HG02870 (cell line): ENCODE measurements around the gene FTSJ1.
"Not testable (repeated sequence)": the region's sequence is repeated elsewhere in the genome, so short reads cannot be mapped to it uniquely, and the experiment has no call there.

Source experiments
- ATAC-seq: cut with Tn5 transposase; IDR thresholded peaks from one replicate; pipeline ENCODE4 v1.9.1; 2021; ENCODE audit warnings: mild to moderate bottlenecking, moderate library complexity; ENCODE audit not compliant: unreplicated experiment

The FTSJ1 gene

GRCh38 chrX:48492293-48492910 is 16.4 kb downstream of the FTSJ1 start:
- no peak for ATAC-seq

- no peak for ATAC-seq
Observed at GRCh38 chrX:48493890-48494364, 17.9 kb downstream of the FTSJ1 start.

GRCh38 chrX:48496660-48497059 is 20.7 kb downstream of the FTSJ1 start:
- ATAC-seq: no peak

- no peak for ATAC-seq
Observed at GRCh38 chrX:48497871-48498270, 21.9 kb downstream of the FTSJ1 start.

GRCh38 chrX:48498374-48498809 is 22.4 kb downstream of the FTSJ1 start:
- no peak for ATAC-seq

GRCh38 chrX:48504261-48504660 is 28.3 kb downstream of the FTSJ1 start:
- ATAC-seq: no peak

GRCh38 chrX:48505481-48505880 is 29.5 kb downstream of the FTSJ1 start:
- no peak for ATAC-seq

GRCh38 chrX:48507246-48507645 is 31.2 kb downstream of the FTSJ1 start:
- ATAC-seq: no peak

- peak; percentile 62 for ATAC-seq
Observed at GRCh38 chrX:48508400-48509244, 32.6 kb downstream of the FTSJ1 start, which contains the start of gene PORCN. Gene PORCN, plus strand, starts transcription at chrX:48508992. Its CDS starts 829 bp downstream, at chrX:48509821.

- ATAC-seq: peak; percentile 5
Observed at GRCh38 chrX:48509245-48509590, 33.2 kb downstream of the FTSJ1 start.

- ATAC-seq: no peak
Observed at GRCh38 chrX:48509619-48510018, 33.6 kb downstream of the FTSJ1 start.

GRCh38 chrX:48511560-48511959 is 35.6 kb downstream of the FTSJ1 start:
- no peak for ATAC-seq

GRCh38 chrX:48512371-48512935 is 36.5 kb downstream of the FTSJ1 start:
- ATAC-seq: no peak

- no peak for ATAC-seq
Observed at GRCh38 chrX:48513670-48514069, 37.7 kb downstream of the FTSJ1 start.

- no peak for ATAC-seq
Observed at GRCh38 chrX:48514126-48514806, 38.3 kb downstream of the FTSJ1 start.

- no peak for ATAC-seq
Observed at GRCh38 chrX:48514868-48515460, 39.0 kb downstream of the FTSJ1 start.

- no peak for ATAC-seq
Observed at GRCh38 chrX:48515842-48516241, 39.8 kb downstream of the FTSJ1 start.

- ATAC-seq: no peak
Observed at GRCh38 chrX:48516285-48516684, 40.3 kb downstream of the FTSJ1 start.

- ATAC-seq: no peak
Observed at GRCh38 chrX:48516987-48517386, 41.0 kb downstream of the FTSJ1 start.

- not testable (repeated sequence) for ATAC-seq
Observed at GRCh38 chrX:48519481-48519880, 43.5 kb downstream of the FTSJ1 start.

GRCh38 chrX:48520455-48520854 is 44.5 kb downstream of the FTSJ1 start:
- ATAC-seq: no peak
